LNCaP clone FGC (cell line): ENCODE results near the gene ACTA2.

Experiments used
- DNase-seq: peaks from one replicate; pipeline ENCODE4 v3.0.0-alpha.2; 2011; ENCODE audit warnings: low read depth
- H3K4me3 ChIP-seq: 2 replicates; pipeline ENCODE4 v1.5.1; 2011; ENCODE audit warnings: mild to moderate bottlenecking, low read depth, low read length, control low read depth
- TF ChIP-seq, protein P1 (sequence below): IDR thresholded peaks from 2 replicates; pipeline ENCODE4 v1.5.1; 2012; ENCODE audit warnings: mild to moderate bottlenecking; ENCODE audit not compliant: control insufficient read depth, insufficient read depth; ENCODE audit errors: extremely low read depth

ACTA2 gene

GRCh38 chr10:88892222-88892967 is 60.2 kb downstream of the ACTA2 start:
- H3K4me3 ChIP-seq = no peak overlapping the region
- TF ChIP-seq, protein P1, sequence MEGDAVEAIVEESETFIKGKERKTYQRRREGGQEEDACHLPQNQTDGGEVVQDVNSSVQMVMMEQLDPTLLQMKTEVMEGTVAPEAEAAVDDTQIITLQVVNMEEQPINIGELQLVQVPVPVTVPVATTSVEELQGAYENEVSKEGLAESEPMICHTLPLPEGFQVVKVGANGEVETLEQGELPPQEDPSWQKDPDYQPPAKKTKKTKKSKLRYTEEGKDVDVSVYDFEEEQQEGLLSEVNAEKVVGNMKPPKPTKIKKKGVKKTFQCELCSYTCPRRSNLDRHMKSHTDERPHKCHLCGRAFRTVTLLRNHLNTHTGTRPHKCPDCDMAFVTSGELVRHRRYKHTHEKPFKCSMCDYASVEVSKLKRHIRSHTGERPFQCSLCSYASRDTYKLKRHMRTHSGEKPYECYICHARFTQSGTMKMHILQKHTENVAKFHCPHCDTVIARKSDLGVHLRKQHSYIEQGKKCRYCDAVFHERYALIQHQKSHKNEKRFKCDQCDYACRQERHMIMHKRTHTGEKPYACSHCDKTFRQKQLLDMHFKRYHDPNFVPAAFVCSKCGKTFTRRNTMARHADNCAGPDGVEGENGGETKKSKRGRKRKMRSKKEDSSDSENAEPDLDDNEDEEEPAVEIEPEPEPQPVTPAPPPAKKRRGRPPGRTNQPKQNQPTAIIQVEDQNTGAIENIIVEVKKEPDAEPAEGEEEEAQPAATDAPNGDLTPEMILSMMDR = no peak
- DNase-seq = no peak

DNA sequence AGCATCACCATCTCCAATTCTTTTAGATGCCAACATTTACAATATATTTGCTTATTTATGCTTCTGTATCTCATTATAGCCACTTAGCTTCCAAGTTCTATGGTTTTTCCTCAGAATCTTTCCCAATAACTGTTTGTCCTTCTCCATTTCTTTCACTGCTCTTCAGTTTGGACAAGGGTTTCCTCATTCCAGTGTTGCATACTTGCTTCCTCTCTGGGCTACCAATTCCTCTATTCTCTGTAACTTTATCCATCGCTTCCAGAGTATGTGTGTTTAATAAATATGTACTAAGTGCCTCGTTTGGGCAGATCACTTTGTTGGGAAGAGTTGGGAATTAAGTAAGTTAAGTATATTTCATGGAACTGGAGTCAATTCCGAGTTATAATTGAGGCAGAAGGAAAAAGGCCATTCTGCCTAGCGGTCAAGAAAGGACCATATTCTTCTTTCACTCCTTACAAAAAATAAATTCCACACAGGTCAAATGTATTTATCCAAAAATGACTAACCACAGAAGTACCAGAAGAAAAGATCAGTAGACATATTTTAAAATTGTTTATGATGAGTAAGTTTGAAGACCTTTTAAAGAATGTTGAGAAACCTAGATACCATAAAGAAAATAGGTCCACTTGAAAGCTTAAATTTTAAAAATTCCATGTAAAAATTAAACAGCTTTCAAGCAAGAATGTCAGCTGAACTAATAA is 61.7 kb downstream of the ACTA2 start:
- TF ChIP-seq, protein P1 = no peak
- DNase-seq = no peak
- no peak overlapping the region for H3K4me3 ChIP-seq

DNA sequence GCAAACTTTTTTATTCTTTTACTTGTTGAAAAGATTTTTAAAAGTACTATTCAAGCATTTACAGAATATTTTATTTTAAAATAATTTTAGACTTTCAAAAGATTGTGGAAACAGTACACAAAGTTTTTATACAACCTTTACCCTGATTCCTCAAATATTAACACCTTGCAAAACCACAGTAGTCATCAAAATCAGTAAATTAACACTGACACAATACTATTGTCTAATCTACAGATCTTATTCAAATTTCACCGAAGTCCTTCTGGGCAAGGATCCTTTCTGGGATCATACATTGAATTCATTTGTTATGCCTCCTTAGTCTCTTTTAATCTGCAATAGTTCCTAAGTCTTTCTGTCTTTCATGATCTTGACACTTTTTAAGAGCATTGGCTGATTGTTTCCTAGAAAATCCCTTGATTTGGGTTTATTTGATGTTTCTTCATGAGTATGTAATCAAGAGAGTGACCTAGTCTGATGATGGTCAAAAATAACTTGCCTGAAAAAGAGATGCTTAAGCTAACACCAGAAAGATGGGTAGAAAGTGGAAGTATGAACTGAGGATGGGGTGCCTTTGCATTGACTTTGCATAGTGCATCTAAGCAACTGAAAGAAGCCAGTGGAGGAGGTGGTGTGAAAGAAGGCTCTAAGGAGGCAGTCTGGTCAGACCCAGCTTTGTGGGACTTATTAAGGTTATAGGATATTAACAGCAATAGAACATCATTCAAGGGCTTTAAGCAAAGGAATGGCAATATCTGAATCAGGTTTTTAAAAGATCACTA is 62.8 kb downstream of the ACTA2 start:
- DNase-seq = no peak
- no peak overlapping the region for H3K4me3 ChIP-seq
- TF ChIP-seq, protein P1 = no peak

- H3K4me3 ChIP-seq = no peak overlapping the region
- TF ChIP-seq, protein P1 = no peak
- no peak for DNase-seq
Observed at GRCh38 chr10:88888810-88889445, 63.6 kb downstream of the ACTA2 start.

- TF ChIP-seq, protein P1 = no peak
- H3K4me3 ChIP-seq = no peak overlapping the region
- no peak for DNase-seq
Observed at GRCh38 chr10:88886557-88886956, 66.0 kb downstream of the ACTA2 start.
